GM23338 (cell line): Measurements from ENCODE around the gene GRHL3.

Experiments used
- CREB1 ChIP-seq: fragments of 250-450 bp; sonication (Bioruptor Pico); IDR thresholded peaks from 2 replicates; pipeline ENCODE4 v1.5.0; 2020; ENCODE audit warnings: low read depth, mild to moderate bottlenecking, moderate library complexity
- CTCF ChIP-seq, 2 experiments: fragments of 200-600 bp in 1 of 2; sonication (generic) in 1 of 2; conservative IDR thresholded peaks; 2 replicates each; pipeline versions ENCODE4 v1.5.1 to v1.6.1; 2016 to 2017; ENCODE audit warnings: antibody characterized with exemption in 2 of 2, low read depth in 2 of 2, mild to moderate bottlenecking in 2 of 2, moderate library complexity in 1 of 2
- EZH2 ChIP-seq: fragments of 200-600 bp; sonication (generic); IDR thresholded peaks from one replicate; pipeline ENCODE4 v1.8.0; 2017; ENCODE audit warnings: antibody characterized with exemption, mild to moderate bottlenecking, low read depth; ENCODE audit not compliant: unreplicated experiment
- EZH2phosphoT487 ChIP-seq: fragments of 200-600 bp; sonication (generic); IDR thresholded peaks from one replicate; pipeline ENCODE4 v1.8.1; 2018; ENCODE audit warnings: antibody characterized with exemption; ENCODE audit not compliant: unreplicated experiment
- JUNB ChIP-seq: IDR thresholded peaks from one replicate; pipeline ENCODE4 v1.6.1; 2016; ENCODE audit warnings: antibody characterized with exemption; ENCODE audit not compliant: unreplicated experiment
- NANOG ChIP-seq: IDR thresholded peaks from 2 replicates; pipeline ENCODE4 v1.6.1; 2016; ENCODE audit warnings: antibody characterized with exemption, borderline replicate concordance
- POLR2AphosphoS5 ChIP-seq: IDR thresholded peaks from 2 replicates; pipeline ENCODE4 v1.6.1; 2016; ENCODE audit warnings: antibody characterized with exemption, low read depth
- TF ChIP-seq, protein P1 (sequence below): IDR thresholded peaks from one replicate; pipeline ENCODE4 v1.6.1; 2018; ENCODE audit warnings: antibody characterized with exemption; ENCODE audit not compliant: unreplicated experiment

DNA sequence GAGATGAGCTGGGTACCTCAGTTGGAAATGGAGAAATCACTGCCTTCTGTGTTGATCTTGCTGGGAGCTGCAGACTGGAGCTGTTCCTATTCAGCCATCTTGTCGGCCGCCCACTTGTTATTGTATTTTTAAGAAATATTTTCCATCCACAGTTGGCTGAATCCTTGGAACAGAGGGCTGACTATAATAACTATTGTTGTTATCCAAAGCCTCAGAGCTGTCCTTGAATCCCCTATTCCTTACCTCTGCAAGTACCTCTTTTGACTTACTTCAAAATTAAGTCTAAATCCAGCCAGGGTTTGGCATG lies 44.1 kb upstream of the GRHL3 start:
- TF ChIP-seq CTCF (conservative IDR thresholded peaks at IDR 0.05; ENCODE audit: low read depth in 2 of 2) (no peak), EZH2 (no peak), POLR2AphosphoS5 (no peak), EZH2phosphoT487 (no peak), JUNB (no peak), CREB1 (CRISPR knock-in tag) (no peak), NANOG (no peak)
- TF ChIP-seq, protein P1, sequence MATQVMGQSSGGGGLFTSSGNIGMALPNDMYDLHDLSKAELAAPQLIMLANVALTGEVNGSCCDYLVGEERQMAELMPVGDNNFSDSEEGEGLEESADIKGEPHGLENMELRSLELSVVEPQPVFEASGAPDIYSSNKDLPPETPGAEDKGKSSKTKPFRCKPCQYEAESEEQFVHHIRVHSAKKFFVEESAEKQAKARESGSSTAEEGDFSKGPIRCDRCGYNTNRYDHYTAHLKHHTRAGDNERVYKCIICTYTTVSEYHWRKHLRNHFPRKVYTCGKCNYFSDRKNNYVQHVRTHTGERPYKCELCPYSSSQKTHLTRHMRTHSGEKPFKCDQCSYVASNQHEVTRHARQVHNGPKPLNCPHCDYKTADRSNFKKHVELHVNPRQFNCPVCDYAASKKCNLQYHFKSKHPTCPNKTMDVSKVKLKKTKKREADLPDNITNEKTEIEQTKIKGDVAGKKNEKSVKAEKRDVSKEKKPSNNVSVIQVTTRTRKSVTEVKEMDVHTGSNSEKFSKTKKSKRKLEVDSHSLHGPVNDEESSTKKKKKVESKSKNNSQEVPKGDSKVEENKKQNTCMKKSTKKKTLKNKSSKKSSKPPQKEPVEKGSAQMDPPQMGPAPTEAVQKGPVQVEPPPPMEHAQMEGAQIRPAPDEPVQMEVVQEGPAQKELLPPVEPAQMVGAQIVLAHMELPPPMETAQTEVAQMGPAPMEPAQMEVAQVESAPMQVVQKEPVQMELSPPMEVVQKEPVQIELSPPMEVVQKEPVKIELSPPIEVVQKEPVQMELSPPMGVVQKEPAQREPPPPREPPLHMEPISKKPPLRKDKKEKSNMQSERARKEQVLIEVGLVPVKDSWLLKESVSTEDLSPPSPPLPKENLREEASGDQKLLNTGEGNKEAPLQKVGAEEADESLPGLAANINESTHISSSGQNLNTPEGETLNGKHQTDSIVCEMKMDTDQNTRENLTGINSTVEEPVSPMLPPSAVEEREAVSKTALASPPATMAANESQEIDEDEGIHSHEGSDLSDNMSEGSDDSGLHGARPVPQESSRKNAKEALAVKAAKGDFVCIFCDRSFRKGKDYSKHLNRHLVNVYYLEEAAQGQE: no peak
